HG03378 (cell line): ENCODE results near the gene DIDO1.

ENCODE experiments used
- ATAC-seq: cut with Tn5 transposase; IDR thresholded peaks from one replicate; pipeline ENCODE4 v1.9.1; 2021; ENCODE audit warnings: mild to moderate bottlenecking, moderate library complexity; ENCODE audit not compliant: unreplicated experiment

The DIDO1 gene

DNA sequence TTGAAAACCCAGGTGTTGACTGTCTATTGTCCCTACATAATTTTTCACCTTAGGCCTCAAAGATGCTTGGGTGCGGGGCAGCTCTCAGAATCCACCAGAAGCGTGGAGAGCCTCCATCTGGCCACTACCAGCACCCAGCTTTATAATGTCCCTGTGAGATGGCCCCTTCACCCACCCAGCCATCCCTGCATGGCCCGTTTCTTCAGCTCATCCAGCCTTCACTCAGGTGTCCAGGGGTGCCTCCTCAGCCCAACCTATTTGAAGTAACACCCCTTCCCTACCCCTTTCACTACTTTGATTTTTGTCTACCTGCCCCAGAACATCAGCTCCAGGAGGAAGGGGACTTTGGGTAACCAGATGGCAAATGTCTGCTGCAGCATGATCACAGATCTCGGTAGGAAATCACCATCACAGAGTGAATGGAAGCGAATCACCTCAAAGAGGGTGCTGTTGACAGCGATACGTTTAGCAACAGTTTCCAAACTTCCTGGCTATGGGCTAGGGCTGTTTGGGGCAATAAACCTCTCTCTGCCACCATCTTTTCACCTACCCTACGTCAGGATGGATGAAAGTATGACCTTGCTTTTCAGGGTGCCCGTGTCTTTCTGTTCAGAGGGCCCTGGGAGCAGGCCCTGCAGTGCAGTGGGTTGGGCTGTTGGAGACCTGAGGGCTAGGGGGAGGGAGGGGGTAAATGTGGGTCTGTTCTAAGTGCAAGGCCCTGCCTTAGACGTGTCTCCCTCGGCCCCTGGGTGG, 25.0 kb upstream of the DIDO1 start:
- ATAC-seq, result no peak

DNA sequence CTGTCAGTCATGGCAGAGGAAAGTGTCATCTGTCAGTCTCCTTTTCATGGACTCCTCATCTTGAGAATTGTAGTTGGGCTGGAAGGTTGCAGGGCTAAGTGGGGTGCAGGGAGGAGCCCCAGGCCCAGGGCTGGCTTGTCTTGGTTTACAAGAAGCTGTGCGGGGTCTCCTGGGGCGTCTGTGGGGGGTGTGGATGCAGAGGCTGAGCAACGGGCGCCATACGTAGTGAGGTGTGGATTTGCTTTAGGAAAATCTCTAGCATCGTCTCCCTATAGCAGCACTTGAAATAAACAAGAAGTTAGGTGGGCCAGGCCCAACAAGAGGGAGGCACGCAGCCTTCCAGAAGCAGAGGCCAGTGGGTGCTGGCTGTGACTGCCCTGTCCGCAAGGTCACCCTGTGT, 24.4 kb upstream of the DIDO1 start:
- no peak for ATAC-seq

DNA sequence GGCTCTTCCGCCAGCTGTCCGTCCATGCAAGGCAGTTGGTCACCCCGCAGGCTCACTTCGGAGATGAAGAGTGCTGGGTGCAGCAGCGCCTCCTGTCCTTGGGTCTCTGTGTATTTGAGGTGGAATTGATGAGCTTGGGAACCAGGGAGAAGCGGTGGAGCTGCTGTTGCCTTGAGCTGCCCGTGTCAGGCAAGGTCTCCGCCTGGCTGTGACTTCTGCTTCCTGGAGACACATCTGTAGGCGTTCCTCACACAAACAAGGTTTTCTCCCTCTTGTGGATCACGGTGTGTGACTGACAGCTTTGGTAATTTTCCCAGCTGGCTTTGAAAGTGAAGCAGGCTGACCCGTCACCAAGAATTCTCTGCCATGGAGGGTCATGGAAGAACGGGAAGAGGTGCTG, 23.7 kb upstream of the DIDO1 start:
- no peak for ATAC-seq

DNA sequence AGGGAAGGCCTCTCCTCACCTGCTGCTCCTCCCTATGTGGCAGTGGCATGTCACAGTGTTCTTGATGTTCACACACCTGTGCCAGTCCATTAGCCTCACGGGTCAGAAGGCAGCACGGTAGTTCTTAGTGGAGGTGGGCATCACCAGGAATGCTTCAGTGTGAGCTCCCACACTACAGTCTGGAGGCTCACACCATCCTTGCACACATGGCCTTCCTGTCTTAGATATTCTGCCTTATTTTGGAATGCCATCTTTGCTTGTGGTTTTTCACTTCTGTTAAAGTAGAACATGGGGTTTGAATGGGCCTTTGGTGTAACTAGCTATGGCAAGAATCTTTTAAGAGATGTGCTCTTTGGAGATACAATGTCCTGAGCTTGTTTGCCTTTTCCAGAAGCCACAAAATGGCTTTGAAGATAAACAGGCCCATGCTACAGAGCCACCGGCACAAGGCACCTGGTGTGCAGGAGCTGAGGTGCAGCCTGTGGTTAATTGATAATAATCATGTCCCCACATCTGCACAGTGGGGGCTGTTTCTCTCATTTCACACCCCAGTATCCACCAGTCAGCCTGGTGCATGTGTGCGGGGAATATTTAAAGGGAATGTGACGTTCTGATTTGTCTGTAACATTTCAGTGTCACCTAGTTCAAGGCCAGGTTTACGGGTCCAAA, 23.0 kb upstream of the DIDO1 start:
- ATAC-seq, result no peak

DNA sequence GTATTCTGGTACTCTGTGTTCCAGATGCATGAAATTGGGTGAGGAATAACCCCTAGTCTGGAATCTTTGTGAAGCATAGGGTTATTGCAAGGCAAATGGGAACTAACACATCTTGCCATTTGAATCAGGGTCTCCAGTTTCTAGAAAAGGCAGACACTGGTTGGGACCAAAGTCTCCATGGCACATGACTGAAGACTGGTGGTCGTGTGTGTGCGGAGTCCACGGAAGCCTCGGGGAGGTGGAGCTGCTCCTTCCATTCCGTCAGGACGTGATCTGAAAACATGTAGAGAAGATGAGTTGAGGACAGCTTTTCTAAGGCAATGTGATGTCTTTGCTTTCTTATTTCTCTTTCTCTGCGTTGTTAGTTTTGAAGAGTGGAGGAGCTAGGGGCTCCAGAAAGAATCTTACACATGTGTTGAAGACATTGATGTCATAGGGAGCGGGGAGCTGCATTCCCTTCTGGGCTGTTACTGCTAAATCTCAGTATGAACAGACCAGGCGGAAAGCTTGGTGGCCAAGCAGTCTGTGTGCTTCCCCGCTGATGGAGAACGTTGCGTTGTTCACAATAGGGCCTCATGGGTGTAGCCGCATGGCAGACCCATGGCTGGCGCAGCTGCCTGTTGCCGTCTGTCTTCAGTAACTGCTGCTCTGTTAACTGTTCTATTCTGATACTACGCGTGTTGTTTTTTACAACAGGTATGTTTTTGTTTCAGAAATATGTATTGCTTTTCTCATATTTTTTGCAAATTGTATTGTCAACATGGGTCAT, 21.4 kb upstream of the DIDO1 start:
- no peak for ATAC-seq

DNA sequence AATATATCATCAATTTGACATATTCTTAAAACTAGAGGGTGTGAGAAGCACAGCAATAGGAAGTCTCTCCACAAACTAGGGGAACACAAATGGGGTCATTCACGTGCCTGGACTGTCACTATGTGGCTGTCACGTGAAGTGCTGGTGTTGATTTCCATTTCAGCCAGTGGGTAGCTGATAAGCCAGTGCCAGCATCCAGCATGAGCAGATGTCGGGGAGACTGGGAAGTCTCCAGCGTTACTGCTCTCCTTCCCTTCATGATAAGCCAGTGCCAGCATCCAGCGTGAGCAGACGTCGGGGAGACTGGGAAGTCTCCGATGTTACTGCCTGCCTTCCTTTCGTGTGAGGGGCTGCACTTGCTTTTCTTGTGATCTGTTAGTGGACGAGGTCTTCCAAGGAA, 20.6 kb upstream of the DIDO1 start:
- ATAC-seq, result no peak

DNA sequence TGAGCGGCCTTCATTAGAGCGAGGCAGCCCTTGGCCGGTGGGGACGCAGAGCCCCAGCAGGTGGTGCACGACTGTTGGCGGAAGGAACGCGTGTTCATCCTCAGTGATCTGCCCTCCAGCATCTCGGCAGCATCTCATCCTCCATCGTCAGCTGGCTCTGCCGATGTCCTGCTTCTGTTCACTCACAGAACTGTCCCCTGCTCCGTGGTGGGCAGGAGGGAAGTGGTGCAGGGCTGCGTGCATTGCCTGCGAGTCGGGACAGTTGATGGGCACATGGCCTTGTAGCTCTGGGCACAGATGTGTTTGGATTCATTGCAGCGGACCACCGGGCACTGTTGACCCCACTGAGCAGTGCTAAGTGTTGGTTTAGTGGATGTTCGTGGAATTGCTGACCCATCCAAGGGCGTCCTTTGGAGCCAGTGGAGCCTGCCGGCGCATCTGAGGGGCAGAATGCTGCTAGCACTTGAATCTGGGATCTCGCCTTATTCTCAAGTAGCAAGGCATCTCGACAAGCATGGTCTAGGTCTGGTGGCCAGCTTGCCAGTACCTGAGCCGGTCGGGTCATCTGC, 19.6 kb upstream of the DIDO1 start:
- ATAC-seq, result no peak

DNA sequence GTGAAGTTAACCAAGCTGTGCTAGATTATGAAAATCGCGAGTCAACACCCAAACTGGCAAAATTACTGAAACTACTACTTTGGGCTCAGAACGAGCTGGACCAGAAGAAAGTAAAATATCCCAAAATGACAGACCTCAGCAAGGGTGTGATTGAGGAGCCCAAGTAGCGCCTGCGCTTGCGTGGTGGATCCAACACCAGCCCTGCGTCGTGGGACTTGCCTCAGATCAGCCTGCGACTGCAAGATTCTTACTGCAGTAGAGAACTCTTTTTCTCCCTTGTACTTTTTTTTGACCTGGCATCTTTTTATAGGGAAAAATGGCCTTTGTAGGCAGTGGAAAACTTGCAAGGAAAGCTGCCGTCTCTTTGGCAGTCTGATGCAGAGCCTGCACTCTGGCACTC, 18.4 kb upstream of the DIDO1 start:
- ATAC-seq, result no peak

DNA sequence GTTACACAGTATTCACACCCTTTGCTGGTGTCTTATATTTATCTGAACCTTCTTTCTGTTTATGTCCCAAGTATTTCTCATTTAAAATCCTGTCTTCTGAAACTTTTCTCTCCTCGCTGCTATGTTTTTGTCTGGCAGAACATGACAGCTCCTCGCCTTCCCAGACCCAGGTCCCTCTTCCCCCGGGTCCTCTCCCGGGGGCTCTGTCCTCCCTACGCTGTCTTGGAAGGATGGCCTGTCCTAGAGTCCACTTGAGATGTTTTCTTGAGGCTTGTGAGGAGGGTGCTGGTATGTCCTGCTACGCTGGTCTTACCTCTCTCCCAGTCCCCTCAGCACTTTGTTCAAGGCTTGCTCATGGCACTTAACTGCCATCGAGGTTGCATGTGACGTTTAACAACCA, 17.9 kb upstream of the DIDO1 start:
- ATAC-seq, result no peak

DNA sequence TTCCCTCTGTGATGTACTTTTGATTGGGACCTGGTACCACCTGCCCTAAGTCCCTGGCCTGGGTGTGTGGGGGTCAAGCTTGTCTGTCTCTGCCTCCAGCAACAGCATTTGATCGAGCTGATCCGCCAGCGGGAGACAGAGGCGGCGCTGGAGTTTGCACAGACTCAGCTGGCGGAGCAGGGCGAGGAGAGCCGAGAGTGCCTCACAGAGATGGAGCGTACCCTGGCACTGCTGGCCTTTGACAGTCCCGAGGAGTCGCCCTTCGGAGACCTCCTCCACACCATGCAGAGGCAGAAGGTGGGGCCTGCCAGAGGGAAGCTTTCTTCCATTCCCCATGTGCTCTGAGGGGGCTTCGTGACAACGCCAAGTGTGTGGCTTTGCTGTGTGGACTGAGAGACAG, 17.1 kb upstream of the DIDO1 start:
- ATAC-seq, result no peak

DNA sequence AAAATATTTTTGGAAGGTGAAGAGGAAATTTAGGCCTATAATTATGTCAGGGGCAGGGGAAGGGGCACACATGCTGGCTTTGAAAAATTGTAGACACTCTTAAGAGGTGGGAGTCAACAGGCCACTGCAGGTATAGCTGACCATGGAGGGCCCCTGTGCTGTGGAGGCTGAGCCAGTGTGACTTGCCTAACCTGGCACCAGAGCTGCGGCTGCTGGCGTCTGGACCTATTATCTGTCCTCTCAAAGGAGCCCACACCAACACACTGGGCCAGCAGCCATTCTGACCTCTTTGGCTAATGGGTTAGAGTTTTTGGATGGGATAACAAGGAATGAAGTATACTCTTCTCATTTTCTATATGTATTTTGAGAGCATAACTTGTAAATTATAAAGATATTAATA, 16.2 kb upstream of the DIDO1 start:
- ATAC-seq, result no peak

DNA sequence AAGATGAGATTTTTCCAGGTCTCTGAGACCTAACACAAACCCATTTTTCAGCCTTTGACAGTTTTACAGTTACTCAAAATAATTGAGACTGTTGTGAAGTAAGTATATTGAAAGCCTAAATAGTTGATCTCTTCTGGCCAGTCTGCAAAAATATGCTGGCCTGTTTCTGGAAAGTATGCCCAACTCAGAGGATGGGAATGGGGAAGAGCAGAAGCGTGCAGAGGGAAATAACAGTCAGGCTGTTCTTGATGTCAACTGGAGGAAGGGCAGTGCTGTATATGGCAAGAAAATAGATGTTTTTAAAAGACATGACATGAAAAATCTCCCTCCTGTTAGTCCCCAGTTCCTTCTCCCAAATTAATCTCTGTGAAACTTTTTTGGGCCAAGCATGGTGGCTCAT, 15.5 kb upstream of the DIDO1 start:
- no peak for ATAC-seq

DNA sequence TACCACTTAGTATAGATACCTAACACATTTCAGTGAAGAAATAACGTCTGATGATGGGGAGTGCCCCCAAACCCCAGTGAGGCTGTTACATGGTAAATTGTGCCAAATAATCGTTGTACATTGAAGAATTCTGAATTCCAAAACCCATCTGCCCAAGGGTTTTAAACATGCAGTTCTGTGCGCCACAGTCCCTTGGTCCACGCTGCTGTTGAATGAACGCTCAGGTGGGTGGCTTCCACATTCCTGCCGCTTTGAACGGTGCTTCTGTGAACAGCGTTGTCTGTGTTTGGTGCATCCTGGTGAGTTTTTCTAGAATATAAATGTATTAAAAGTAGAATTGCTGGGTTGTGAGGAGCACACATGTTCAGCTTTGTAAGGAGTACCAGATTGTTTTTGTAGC, 14.6 kb upstream of the DIDO1 start:
- no peak for ATAC-seq

DNA sequence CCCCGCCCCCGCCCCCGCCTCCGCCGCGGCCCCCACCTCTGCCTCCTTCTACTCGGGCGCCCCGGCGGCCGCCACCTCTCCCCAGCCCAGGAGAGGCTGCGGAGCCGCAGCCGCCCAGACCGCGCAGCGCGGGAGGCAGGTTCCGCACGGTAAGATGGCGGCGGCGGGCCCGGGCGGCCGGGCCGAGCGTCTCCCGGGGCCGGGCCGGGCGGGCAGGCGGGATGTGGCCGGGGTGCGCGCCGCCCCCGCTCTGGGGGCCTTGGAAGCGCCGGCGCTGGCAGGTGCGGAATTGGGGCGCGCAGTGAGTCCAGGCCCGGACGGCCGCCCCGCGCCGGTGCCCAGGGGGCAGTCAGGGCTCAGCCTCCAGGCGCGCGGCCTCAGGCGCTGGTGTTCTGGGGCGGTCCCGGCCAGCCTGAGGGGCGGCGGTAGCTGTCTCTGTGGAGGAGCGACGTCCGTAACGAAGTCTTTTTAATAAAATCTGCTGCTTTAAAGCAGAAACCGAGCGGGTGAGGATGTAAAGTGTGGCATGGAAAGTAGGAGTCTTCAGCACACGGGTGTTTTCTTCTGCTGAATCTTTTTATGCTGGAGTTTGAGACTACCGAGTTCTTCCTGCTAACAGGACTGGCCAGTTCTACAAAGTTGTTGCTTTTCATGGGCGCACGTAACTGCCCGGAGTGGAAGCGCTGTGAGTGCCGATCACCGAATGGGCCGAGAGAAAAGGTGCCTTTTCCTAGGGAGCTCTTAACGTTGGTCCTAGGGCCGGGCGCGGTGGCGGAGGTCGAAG, 12.0 kb upstream of the DIDO1 start, which contains the start of gene GID8:
Gene GID8, plus strand, starts transcription at position 43 of the 784 bp plus-strand sequence. CDS start 3,356 bp downstream, outside the sequence.
- ATAC-seq, result no peak

DNA sequence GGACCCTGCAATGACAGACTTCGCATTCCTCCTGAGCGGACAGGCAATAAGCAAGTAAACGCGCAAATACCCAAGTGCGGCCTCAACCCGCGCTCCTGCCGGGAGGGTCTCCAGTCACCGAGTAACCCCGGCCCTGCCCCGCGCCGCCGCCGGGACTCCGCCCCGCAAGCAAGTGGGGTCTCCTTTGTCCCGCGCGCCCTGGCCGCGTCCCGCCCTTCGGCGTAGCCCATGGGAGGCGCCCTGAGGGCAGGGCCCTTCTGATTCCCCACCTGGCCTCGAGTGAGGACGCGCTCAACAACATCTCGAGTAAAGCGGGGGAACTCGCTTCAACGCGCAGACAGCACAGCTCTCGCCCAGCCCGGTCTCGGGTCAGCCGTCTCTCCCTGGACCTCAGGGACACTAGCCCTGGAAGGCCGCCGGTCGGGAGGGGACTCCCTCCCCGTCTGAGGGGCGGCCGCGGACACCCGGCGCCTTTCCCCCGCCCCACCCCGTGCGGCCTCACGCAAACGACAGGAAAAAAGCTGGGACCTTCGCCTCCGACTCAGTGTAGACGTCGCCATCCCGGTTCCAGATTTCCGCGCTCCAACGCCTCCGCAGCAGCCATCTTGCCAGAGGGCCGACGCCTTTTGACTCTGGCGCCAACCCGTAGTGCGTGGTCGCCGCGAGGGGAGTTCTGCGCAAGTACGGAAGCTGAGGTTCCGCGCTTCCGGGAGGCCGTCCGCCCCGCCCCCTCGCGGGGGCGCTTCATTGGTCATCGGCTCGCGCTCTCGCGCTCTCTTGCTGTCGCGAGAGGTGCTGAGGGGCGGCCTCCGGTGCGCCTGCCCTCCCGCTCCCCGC, 11.2 kb upstream of the DIDO1 start:
- peak; percentile 72 for ATAC-seq

DNA sequence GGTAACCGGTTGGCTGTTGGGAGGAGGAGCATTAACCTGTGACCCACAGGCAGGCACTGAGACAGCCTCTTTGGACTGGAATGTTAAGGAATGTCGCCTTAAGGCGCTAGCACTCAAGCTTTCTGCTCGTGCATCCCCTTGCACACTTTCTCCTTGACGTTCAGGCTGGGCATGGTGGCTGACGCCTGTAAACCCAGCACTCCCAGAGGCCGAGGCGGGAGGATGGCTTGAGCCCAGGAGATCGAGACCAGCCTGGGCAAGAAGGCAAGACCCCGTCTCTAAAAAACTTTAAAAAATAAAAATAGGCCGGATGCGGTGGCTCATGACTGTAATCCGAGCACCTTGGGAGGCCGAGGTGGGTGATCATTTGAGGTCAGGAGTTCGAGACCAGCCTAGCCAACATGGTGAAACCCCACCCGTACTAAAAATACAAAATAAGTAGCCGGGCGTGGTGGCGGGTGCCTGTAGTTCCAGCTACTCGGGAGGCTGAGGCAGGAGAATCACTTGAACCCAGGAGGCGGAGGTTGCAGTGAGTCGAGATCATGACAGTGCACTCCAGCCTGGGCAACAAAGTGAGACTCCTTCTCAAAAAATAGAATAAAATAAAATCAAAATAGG, 9.8 kb upstream of the DIDO1 start:
- ATAC-seq, result no peak

DNA sequence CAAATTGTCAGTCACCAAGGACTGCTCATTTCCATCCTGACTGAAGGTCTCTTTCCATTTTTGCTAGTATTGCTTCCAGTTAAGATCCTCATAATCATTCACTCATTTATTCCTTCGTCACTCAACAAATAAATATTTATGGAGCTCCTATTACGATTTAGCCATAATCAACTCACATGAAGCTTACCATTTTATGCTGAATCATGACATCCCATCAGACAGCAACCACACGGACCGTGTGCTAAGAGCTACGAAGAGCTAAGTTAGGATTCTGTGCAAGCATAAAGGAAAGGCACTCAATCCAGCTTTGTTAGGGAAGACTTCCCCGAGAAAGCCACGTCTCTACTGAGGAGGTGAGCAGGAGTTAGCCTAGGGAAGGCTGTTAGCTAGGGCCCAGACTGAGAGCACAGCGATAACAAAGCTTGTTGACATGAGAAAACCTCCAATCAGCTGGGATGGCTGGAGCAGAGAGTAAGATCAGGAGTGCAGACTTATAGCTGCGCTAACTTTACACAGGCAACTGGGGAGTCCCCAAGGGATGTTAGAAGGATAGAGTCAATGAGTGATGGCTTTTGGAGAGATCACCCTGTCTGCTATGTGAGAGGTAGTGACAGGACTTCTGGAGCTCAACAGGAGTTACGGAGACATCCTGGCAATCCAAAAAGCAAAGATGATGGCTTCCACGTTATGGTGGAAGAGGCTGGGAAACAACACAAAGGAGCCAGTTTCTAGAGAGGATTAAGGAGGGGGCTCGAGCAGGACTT, 9.1 kb upstream of the DIDO1 start:
- no peak for ATAC-seq

DNA sequence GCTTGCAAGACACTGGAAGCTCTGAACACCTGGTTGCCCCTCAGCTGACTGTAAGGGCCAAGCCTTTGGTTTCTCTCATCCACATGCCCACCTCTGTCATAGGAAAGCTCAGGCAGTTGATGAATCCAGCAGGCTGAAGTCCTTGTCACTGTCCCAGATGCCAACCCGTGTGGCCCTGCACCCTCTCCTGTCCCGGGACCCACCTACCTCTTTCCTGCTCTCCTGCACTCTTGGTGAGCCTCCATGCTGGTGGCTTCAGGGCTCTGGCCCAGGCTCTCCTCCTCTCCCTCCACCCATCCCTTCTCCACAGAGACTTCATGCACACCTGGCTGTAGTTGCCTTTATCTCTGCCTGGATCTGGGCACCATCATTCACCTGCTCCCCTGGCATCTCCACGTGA, 7.7 kb upstream of the DIDO1 start:
- ATAC-seq, result no peak

DNA sequence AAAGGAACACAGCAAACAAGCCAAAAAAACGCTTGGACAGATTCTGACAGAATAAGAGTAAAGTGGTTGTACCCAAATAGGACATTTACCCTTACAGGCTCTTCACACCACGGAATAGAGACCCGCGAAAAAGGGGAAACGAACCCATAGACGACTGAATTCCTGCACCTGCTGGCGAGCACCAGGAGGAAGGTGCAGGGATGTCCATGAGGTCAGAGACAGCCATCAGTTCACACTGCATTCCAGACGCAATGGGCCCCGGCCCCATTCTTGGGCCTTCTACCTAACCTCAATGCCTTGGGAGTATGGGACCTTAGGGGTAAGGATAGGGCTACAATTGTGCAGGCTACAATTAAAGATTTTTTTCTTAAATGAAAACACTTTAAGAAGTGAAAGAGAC, 5.2 kb upstream of the DIDO1 start:
- ATAC-seq, result no peak
